ENCODE data around the gene FUT7. TPM values are rescaled to one million over a fixed set of nuclear protein-coding genes. Genes with fewer than 3 reads are reported as not detected.
A peak's percentile ranks its signal among the peaks of the same experiment; 100 is the strongest.

The FUT7 gene
- total and polyA plus RNA-seq, 2 of the 8 experiments (the other 6 are each of a cell fraction or from before 2014, with no cell fraction given) = not detected

GRCh38 chr9:137030006-137030405, 1.9 kb downstream of the FUT7 start:
- no peak for FAIRE-seq
- no peak overlapping the region for H3K27ac ChIP-seq (ENCODE audit: low read depth, low read length)
- no peak overlapping the region for H3K4ac ChIP-seq (replicated peaks; ENCODE audit: insufficient read length, low read depth, low read length)
- no peaks in the 10 kb centered on the region for H4K20me1 ChIP-seq (replicated peaks in 1 of 2; ENCODE audit: control insufficient read depth in 1 of 2, insufficient read depth in 2 of 2, low read length in 2 of 2)
- H2AK5ac ChIP-seq (ENCODE audit: low read depth, low read length) = no peak overlapping the region
- H2BK12ac ChIP-seq (ENCODE audit: low read depth, low read length) = no peak overlapping the region
- no peak overlapping the region for H3K18ac ChIP-seq (ENCODE audit: extremely low read depth, low read length)
- H3K9ac ChIP-seq (replicated peaks in 1 of 4; ENCODE audit: extremely low read depth in 1 of 4, low read depth in 3 of 4, low read length in 3 of 4) = no peak overlapping the region
- no peaks in the 10 kb centered on the region for H3K79me1 ChIP-seq (ENCODE audit: low read depth, low read length)
- H2BK120ac ChIP-seq (replicated peaks; ENCODE audit: low read depth, low read length) = no peak overlapping the region
- no peaks in the 10 kb centered on the region for H3K9me3 ChIP-seq (ENCODE audit: insufficient read depth in 2 of 2, low read depth in 1 of 2, low read length in 1 of 2)
- CTCF ChIA-PET (ENCODE audit: partially characterized antibody) = interaction anchor here (0.6 to 8.5 kb wide), 73 partner anchors 8 to 1039 kb away, joined by 3 to 110 read pairs (median 6); partner anchors contain the start of genes AJM1, C8G, CLIC3 and GRIN1
- H3K4me3 ChIP-seq (ENCODE audit: extremely low read depth in 1 of 4, insufficient read depth in 2 of 4, low read depth in 3 of 4, low read length in 4 of 4) = no peak overlapping the region
- H3K27me3 ChIP-seq (replicated peaks in 1 of 4; ENCODE audit: control insufficient read depth in 3 of 4, extremely low read depth in 1 of 4, insufficient read depth in 3 of 4, low read length in 3 of 4) = peaks cover 1 to 27% (median 15%) of the 10 kb centered on the region in 4 experiments; a peak in 6 of 7 replicates
- peaks cover 4% of the 10 kb centered on the region; the same call in 1 of the 2 replicates for H3K23me2 ChIP-seq (ENCODE audit: low read depth, low read length)
- no peak overlapping the region for H3K4me2 ChIP-seq (ENCODE audit: insufficient read depth in 1 of 2, low read depth in 2 of 2, low read length in 2 of 2)
- H4K8ac ChIP-seq (ENCODE audit: extremely low read depth, insufficient read depth, low read length) = no peak overlapping the region
- H2BK15ac ChIP-seq (ENCODE audit: low read length) = no peak overlapping the region
- no peak for DNase-seq (ENCODE audit: low read depth in 1 of 2, low spot score in 2 of 2)
- no peaks in the 10 kb centered on the region for H3K79me2 ChIP-seq (ENCODE audit: control insufficient read depth in 1 of 2, insufficient read depth in 2 of 2, low read length in 2 of 2)
- 83% methylated on average over 15 of the region's 15 CpGs; no CpG with 5 or more reads in 1 of the 2 experiments for WGBS, 2 experiments (ENCODE audit: extremely low coverage in 1 of 2, insufficient coverage in 1 of 2, insufficient read length in 1 of 2, insufficient replicate concordance in 2 of 2, low coverage in 1 of 2, low lambda C conversion rate in 2 of 2, missing lambda C conversion rate in 1 of 2)
- no peak overlapping the region for H2AFZ ChIP-seq (ENCODE audit: low read length)
- no peak overlapping the region for H4K5ac ChIP-seq (ENCODE audit: insufficient read length, low read depth, low read length)
- H3K23ac ChIP-seq (ENCODE audit: insufficient read length) = no peak overlapping the region
- H3K36me3 ChIP-seq (ENCODE audit: control insufficient read depth in 2 of 4, insufficient read depth in 4 of 4, low read length in 3 of 4) = no peaks in the 10 kb centered on the region
- H3K4me1 ChIP-seq (replicated peaks in 1 of 4; ENCODE audit: control insufficient read depth in 3 of 4, insufficient read depth in 4 of 4, low read length in 3 of 4) = peaks cover 0 to 11% (median 2%) of the 10 kb centered on the region in 4 experiments; a peak in 5 of 7 replicates
- H3K56ac ChIP-seq (replicated peaks; ENCODE audit: insufficient read length, low read depth, low read length) = no peak overlapping the region
- no peak overlapping the region for H4K91ac ChIP-seq (replicated peaks; ENCODE audit: insufficient read length, low read length)
- peak; percentile 4 for TF ChIP-seq EZH2 (IDR thresholded peaks at IDR 0.05; ENCODE audit: low read depth, low read length, severe bottlenecking)
- no peak for TF ChIP-seq RFX5 (IDR thresholded peaks at IDR 0.05; ENCODE audit: borderline replicate concordance, low read depth, low read length)
- no peak overlapping the region for H2BK20ac ChIP-seq (ENCODE audit: low read length)
- H2BK5ac ChIP-seq (ENCODE audit: low read depth, low read length) = no peak overlapping the region
- POLR2A ChIA-PET (ENCODE audit: partially characterized antibody) = interaction anchor here (1.0 to 1.9 kb wide), 5 partner anchors 14 to 212 kb away, joined by 3 to 6 read pairs (median 4); no protein-coding TSS in a partner anchor
- H3K14ac ChIP-seq (ENCODE audit: insufficient read length) = no peak overlapping the region
